Calu3 (cell line): Measurements from ENCODE around the gene FKBP11. TPM values are rescaled to one million over a fixed set of nuclear protein-coding genes. Genes with fewer than 3 reads are reported as not detected.

Source experiments
- BruUV-seq: library from RNA; stranded (reverse); fragments of 400-500 nt; replicated peaks from 2 replicates; lab custom pipeline; 2021; lab: Mats Ljungman, UMichigan
- CTCF ChIA-PET: fragments of 300-600 bp; sonication (Branson Sonifier 250); formaldehyde crosslinking; loops from one replicate; lab custom pipeline; 2022; ENCODE audit warnings: antibody characterized with exemption; lab: Charles Lee
- DNase-seq: peaks from one replicate; pipeline ENCODE4 v3.0.0; 2022
- H3K27ac Mint-ChIP-seq: one replicate; pipeline ENCODE4 v1.8.0; 2022; ENCODE audit warnings: mixed read lengths; ENCODE audit not compliant: unreplicated experiment
- H3K27me3 Mint-ChIP-seq: one replicate; pipeline ENCODE4 v1.8.0; 2022; ENCODE audit warnings: mixed read lengths; ENCODE audit not compliant: unreplicated experiment
- H3K36me3 Mint-ChIP-seq: one replicate; pipeline ENCODE4 v1.8.0; 2022; ENCODE audit warnings: mild to moderate bottlenecking, moderate library complexity, mixed read lengths; ENCODE audit not compliant: insufficient read depth, unreplicated experiment
- H3K4me1 Mint-ChIP-seq: one replicate; pipeline ENCODE4 v1.8.0; 2022; ENCODE audit warnings: mild to moderate bottlenecking, low read depth, mixed read lengths; ENCODE audit not compliant: unreplicated experiment
- H3K4me3 Mint-ChIP-seq: one replicate; pipeline ENCODE4 v1.8.0; 2022; ENCODE audit warnings: mild to moderate bottlenecking, low read depth, moderate library complexity, mixed read lengths; ENCODE audit not compliant: unreplicated experiment
- H3K9me3 Mint-ChIP-seq: one replicate; pipeline ENCODE4 v1.8.0; 2022; ENCODE audit warnings: low read depth, mixed read lengths; ENCODE audit not compliant: unreplicated experiment
- CTCF ChIP-seq: fragments of 200-600 bp; IDR thresholded peaks from one replicate; pipeline ENCODE4 v1.8.0; 2022; ENCODE audit warnings: antibody characterized with exemption; ENCODE audit not compliant: unreplicated experiment
- intact Hi-C: fragments of 100-400 bp; cut with micrococcal nuclease; formaldehyde crosslinking; loops from one replicate; pipeline ENCODE4 v1.10.0; 2022; ENCODE audit not compliant: unreplicated experiment
- total RNA-seq: library from RNA; stranded (reverse); gene quantifications from 2 replicates; pipeline ENCODE4 v1.2.3, GENCODE V29; 2022

The FKBP11 gene
- total RNA-seq, 1 experiment from 2014 or later, result 21.4 TPM

GRCh38 chr12:48969160-48969771 is 44.0 kb upstream of the FKBP11 start:
- Mint-ChIP-seq H3K4me3 (peak overlapping the region; percentile 19), H3K4me1 (peaks cover 18% of the 10 kb centered on the region), H3K27me3 (peaks cover 78% of the 10 kb centered on the region), H3K27ac (no peak overlapping the region), H3K36me3 (no peaks in the 10 kb centered on the region), H3K9me3 (no peaks in the 10 kb centered on the region)
- DNase-seq, result no peak
- no TSS peak for BruUV-seq
- TF ChIP-seq CTCF, result no peak
- intact Hi-C loops, result no loop called here
- CTCF ChIA-PET, result no interaction called here

GRCh38 chr12:48968467-48968866 is 43.2 kb upstream of the FKBP11 start:
- Mint-ChIP-seq H3K9me3 (no peaks in the 10 kb centered on the region), H3K4me3 (no peak overlapping the region), H3K27me3 (peaks cover 70% of the 10 kb centered on the region), H3K36me3 (no peaks in the 10 kb centered on the region), H3K27ac (no peak overlapping the region), H3K4me1 (peaks cover 18% of the 10 kb centered on the region)
- BruUV-seq, result no TSS peak
- TF ChIP-seq CTCF, result no peak
- no peak for DNase-seq
- CTCF ChIA-PET, result no interaction called here
- intact Hi-C loops, result no loop called here

DNA sequence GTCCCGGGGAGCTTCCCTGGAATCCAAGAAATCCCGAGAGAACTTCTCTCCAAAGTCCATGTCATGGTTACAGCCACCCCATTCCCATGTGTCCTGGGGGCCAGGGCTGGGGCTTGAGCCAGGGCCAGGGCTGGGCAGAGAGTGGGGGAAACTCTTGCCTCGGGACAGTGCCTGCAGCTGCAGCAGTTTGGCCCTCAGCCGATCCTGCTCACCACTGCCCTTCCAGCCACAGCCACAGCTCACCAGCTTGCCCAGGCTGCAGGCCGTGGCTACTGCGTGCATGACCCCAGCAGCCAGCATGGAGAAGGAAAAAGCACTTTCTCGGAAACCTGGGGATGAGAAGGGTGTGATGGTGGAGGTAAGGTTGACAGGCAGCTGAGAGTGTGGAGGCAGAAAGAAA is 42.7 kb upstream of the FKBP11 start:
- intact Hi-C loops, result no loop called here
- CTCF ChIA-PET, result no interaction called here
- peaks cover 18% of the 10 kb centered on the region for H3K4me1 Mint-ChIP-seq
- H3K27ac Mint-ChIP-seq, result no peak overlapping the region
- no peaks in the 10 kb centered on the region for H3K36me3 Mint-ChIP-seq
- no peak for DNase-seq
- no peak overlapping the region for H3K4me3 Mint-ChIP-seq
- BruUV-seq, result no TSS peak
- no peak for TF ChIP-seq CTCF
- peaks cover 65% of the 10 kb centered on the region for H3K27me3 Mint-ChIP-seq
- H3K9me3 Mint-ChIP-seq, result no peaks in the 10 kb centered on the region

DNA sequence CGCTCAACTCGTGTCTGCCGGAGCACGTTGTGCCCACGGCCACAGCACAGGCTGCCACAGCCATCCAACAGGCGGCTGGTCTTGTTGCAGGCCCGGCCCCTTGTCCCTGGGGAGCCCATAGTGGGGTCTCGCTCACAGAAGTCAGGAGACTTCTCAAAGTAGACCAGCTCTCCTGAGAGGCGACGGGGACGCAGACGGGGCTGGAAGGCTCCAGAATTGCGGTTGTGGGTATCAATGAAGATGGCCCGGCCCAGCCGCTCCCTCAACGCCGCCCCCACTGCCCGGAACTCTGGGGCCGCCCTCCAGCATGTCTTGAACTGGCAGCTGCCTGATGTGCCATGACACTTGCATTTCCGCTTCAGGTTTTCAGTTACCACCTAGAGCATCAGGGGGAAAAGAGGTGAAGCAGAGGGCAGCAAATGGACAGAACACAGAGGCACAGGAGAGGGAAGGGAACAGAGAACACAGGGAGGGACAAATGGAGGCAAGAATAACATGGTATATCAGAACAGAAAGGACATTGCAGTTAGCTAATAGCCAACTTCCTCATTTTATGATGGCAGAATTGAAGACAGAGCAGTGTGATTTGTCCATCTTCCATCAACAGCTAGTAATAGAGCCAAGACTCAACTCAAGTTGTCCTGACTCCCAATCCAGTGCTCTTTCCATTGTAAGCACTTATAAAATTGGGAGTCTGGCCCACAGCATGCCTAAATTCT is 41.0 kb upstream of the FKBP11 start:
- Mint-ChIP-seq H3K27me3 (peaks cover 48% of the 10 kb centered on the region), H3K9me3 (no peaks in the 10 kb centered on the region), H3K4me3 (no peak overlapping the region), H3K4me1 (peaks cover 14% of the 10 kb centered on the region), H3K27ac (no peak overlapping the region), H3K36me3 (no peaks in the 10 kb centered on the region)
- intact Hi-C loops, result no loop called here
- no peak for TF ChIP-seq CTCF
- CTCF ChIA-PET, result no interaction called here
- no peak for DNase-seq
- BruUV-seq, result no TSS peak
